Gastrocnemius medialis (tissue), 4 donors: ENCODE data around the gene OR8S1.

Experiments used
- POLR2A ChIP-seq, 2 donors: fragments of 450-650 bp; IDR thresholded peaks; one replicate each; pipeline ENCODE4 v1.6.1; 2017; ENCODE audit warnings: antibody characterized with exemption in 2 of 2, mild to moderate bottlenecking in 2 of 2, moderate library complexity in 2 of 2
- TF ChIP-seq, protein P1 (sequence below), 5 experiments: fragments of 450-650 bp in 3 of 5; fragments of 200-600 bp in 2 of 5; sonication (generic) in 2 of 5; IDR thresholded peaks in 4 of 5; conservative IDR thresholded peaks in 1 of 5; 1 replicate in 4 of 5; 2 replicates in 1 of 5; pipeline ENCODE4 v1.5.1; 2016 to 2019; ENCODE audit warnings: antibody characterized with exemption in 5 of 5, mild to moderate bottlenecking in 3 of 5, moderate library complexity in 3 of 5

- no peak for TF ChIP-seq POLR2A (IDR thresholded peaks at IDR 0.05)
- TF ChIP-seq, protein P1, sequence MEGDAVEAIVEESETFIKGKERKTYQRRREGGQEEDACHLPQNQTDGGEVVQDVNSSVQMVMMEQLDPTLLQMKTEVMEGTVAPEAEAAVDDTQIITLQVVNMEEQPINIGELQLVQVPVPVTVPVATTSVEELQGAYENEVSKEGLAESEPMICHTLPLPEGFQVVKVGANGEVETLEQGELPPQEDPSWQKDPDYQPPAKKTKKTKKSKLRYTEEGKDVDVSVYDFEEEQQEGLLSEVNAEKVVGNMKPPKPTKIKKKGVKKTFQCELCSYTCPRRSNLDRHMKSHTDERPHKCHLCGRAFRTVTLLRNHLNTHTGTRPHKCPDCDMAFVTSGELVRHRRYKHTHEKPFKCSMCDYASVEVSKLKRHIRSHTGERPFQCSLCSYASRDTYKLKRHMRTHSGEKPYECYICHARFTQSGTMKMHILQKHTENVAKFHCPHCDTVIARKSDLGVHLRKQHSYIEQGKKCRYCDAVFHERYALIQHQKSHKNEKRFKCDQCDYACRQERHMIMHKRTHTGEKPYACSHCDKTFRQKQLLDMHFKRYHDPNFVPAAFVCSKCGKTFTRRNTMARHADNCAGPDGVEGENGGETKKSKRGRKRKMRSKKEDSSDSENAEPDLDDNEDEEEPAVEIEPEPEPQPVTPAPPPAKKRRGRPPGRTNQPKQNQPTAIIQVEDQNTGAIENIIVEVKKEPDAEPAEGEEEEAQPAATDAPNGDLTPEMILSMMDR (IDR thresholded peaks at IDR 0.05 in 4 of 5, conservative IDR thresholded peaks at IDR 0.05 in 1 of 5) = no peak
Measured at GRCh38 chr12:48486679-48487078, 38.8 kb upstream of the OR8S1 start.
